Right lobe of liver (tissue), 4 donors: ENCODE measurements around the gene NPEPL1.

Source experiments
- POLR2A ChIP-seq: fragments of 450-650 bp; IDR thresholded peaks from one replicate; pipeline ENCODE4 v1.6.1; 2017; ENCODE audit warnings: antibody characterized with exemption, mild to moderate bottlenecking
- TF ChIP-seq, protein P1 (sequence below), 4 donors: fragments of 200-600 bp in 3 of 4; fragments of 450-650 bp in 1 of 4; IDR thresholded peaks; one replicate each; pipeline versions ENCODE4 v1.5.1 to v1.8.0; 2016 to 2022; ENCODE audit warnings: antibody characterized with exemption in 4 of 4, mild to moderate bottlenecking in 2 of 4
- donor health status: DM: no; HTN: no; CAD: no.
- donor health status: DM: no; HTN: no; CAD: no.
- donor health status: DM: no; HTN: yes; CAD: no.

DNA sequence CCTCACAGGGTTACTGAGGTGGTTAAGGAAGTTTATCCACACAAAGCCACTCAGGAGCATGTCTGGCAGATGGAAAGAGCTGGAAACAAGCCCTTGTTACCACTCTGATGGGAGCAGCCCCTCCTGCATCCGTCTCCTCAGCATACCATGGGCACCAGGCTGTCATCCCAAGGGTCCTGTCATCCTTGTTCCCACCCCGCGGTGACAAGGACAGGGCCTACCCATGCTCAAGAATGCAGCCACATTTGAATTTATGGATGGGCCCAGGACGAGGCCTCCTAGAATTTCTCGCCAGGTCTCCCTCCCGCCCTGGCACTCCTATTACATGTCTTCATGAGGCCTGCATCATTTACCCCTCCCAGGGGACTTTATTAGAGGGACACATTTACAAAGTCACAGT, 60.0 kb downstream of the NPEPL1 start:
- no peak for TF ChIP-seq POLR2A
- TF ChIP-seq, protein P1, sequence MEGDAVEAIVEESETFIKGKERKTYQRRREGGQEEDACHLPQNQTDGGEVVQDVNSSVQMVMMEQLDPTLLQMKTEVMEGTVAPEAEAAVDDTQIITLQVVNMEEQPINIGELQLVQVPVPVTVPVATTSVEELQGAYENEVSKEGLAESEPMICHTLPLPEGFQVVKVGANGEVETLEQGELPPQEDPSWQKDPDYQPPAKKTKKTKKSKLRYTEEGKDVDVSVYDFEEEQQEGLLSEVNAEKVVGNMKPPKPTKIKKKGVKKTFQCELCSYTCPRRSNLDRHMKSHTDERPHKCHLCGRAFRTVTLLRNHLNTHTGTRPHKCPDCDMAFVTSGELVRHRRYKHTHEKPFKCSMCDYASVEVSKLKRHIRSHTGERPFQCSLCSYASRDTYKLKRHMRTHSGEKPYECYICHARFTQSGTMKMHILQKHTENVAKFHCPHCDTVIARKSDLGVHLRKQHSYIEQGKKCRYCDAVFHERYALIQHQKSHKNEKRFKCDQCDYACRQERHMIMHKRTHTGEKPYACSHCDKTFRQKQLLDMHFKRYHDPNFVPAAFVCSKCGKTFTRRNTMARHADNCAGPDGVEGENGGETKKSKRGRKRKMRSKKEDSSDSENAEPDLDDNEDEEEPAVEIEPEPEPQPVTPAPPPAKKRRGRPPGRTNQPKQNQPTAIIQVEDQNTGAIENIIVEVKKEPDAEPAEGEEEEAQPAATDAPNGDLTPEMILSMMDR (IDR thresholded peaks at IDR 0.05) = no peak
